ENCODE data around the gene EPAS1. TPM values are rescaled to one million over a fixed set of nuclear protein-coding genes. Genes with fewer than 3 reads are reported as not detected.

The EPAS1 gene
- total RNA-seq, 1 experiment from 2014 or later = 127 TPM

- no peak overlapping the region for H3K4me2 ChIP-seq
- POLR2A ChIA-PET (ENCODE audit: unreplicated experiment) = no interaction called here
- no peaks in the 10 kb centered on the region for H3F3A ChIP-seq (ENCODE audit: insufficient read depth, low read depth)
- H3K36me3 ChIP-seq (ENCODE audit: low read depth) = no peaks in the 10 kb centered on the region
- peaks cover 25% of the 10 kb centered on the region for H3K4me1 ChIP-seq (replicated peaks; ENCODE audit: insufficient read depth)
- no peaks in the 10 kb centered on the region for H3K79me2 ChIP-seq (ENCODE audit: low read depth)
- H2AFZ ChIP-seq = no peak overlapping the region
- no peaks in the 10 kb centered on the region for H4K20me1 ChIP-seq (ENCODE audit: insufficient read depth)
- H3K9me3 ChIP-seq (ENCODE audit: insufficient read depth, low read depth) = no peaks in the 10 kb centered on the region
- no peaks in the 10 kb centered on the region; the same call in 1 of the 2 replicates for H3K9me2 ChIP-seq (ENCODE audit: insufficient read depth)
- no peak overlapping the region for H3K4me3 ChIP-seq
- no TSS peak for BruUV-seq (replicated peaks)
- CTCF ChIA-PET = no interaction called here
- no peak for DNase-seq
- intact Hi-C loops (cut with micrococcal nuclease; ENCODE audit: unreplicated experiment) = no loop called here
- TF ChIP-seq EZH2 (IDR thresholded peaks at IDR 0.05; ENCODE audit: low read depth) (no peak), CTCF (conservative IDR thresholded peaks at IDR 0.05) (no peak)
- H3K27ac ChIP-seq = no peak overlapping the region
- no peaks in the 10 kb centered on the region for H3K27me3 ChIP-seq (ENCODE audit: insufficient read depth, low read depth)
These were observed 12.4 kb upstream of the EPAS1 start for GRCh38 chr2:46284796-46285195.

GRCh38 chr2:46286715-46287114, 10.5 kb upstream of the EPAS1 start:
- Histone ChIP-seq H3K27me3 (ENCODE audit: insufficient read depth, low read depth) (no peaks in the 10 kb centered on the region), H2AFZ (no peak overlapping the region), H3K4me1 (replicated peaks; ENCODE audit: insufficient read depth) (peaks cover 25% of the 10 kb centered on the region), H4K20me1 (ENCODE audit: insufficient read depth) (no peaks in the 10 kb centered on the region), H3K4me2 (peak overlapping the region; percentile 71), H3K27ac (peak overlapping the region; percentile 46), H3K4me3 (peak overlapping the region; percentile 18; the same call in 1 of the 2 replicates), H3F3A (ENCODE audit: insufficient read depth, low read depth) (no peaks in the 10 kb centered on the region), H3K79me2 (ENCODE audit: low read depth) (no peaks in the 10 kb centered on the region), H3K36me3 (ENCODE audit: low read depth) (no peaks in the 10 kb centered on the region), H3K9me2 (ENCODE audit: insufficient read depth) (no peaks in the 10 kb centered on the region), H3K9me3 (ENCODE audit: insufficient read depth, low read depth) (no peaks in the 10 kb centered on the region)
- no TSS peak for BruUV-seq (replicated peaks)
- intact Hi-C loops (cut with micrococcal nuclease; ENCODE audit: unreplicated experiment) = no loop called here
- peak; percentile 80 to 83 for DNase-seq
- CTCF ChIA-PET = no interaction called here
- POLR2A ChIA-PET (ENCODE audit: unreplicated experiment) = no interaction called here
- TF ChIP-seq EZH2 (IDR thresholded peaks at IDR 0.05; ENCODE audit: low read depth) = no peak
- no peak for TF ChIP-seq CTCF (conservative IDR thresholded peaks at IDR 0.05)

- Histone ChIP-seq H3K36me3 (ENCODE audit: low read depth) (no peaks in the 10 kb centered on the region), H4K20me1 (ENCODE audit: insufficient read depth) (no peaks in the 10 kb centered on the region), H3F3A (ENCODE audit: insufficient read depth, low read depth) (peaks cover 5% of the 10 kb centered on the region; the same call in 1 of the 2 replicates), H3K27ac (no peak overlapping the region), H3K9me2 (ENCODE audit: insufficient read depth) (no peaks in the 10 kb centered on the region), H3K4me2 (no peak overlapping the region), H3K4me1 (replicated peaks; ENCODE audit: insufficient read depth) (peaks cover 34% of the 10 kb centered on the region), H3K9me3 (ENCODE audit: insufficient read depth, low read depth) (no peaks in the 10 kb centered on the region), H3K79me2 (ENCODE audit: low read depth) (no peaks in the 10 kb centered on the region), H2AFZ (no peak overlapping the region), H3K27me3 (ENCODE audit: insufficient read depth, low read depth) (no peaks in the 10 kb centered on the region), H3K4me3 (no peak overlapping the region)
- no peak for DNase-seq
- ChIA-PET POLR2A (ENCODE audit: unreplicated experiment) (no interaction called here), CTCF (no interaction called here)
- no TSS peak for BruUV-seq (replicated peaks)
- TF ChIP-seq EZH2 (IDR thresholded peaks at IDR 0.05; ENCODE audit: low read depth) = no peak
- no peak for TF ChIP-seq CTCF (conservative IDR thresholded peaks at IDR 0.05)
- intact Hi-C loops (cut with micrococcal nuclease; ENCODE audit: unreplicated experiment) = loop anchor here (10.0 kb wide), 1 partner anchor 65 kb away; no protein-coding TSS in a partner anchor
These were observed 7.1 kb upstream of the EPAS1 start for GRCh38 chr2:46290078-46290477.

All from PC-9 (cell line).